Measurements from ENCODE around the gene DDR1.
A peak's percentile ranks its signal among the peaks of the same experiment; 100 is the strongest.
"Not testable (repeated sequence)": the region's sequence is repeated elsewhere in the genome, so short reads cannot be mapped to it uniquely, and the experiment has no call there.

Gene DDR1

DNA sequence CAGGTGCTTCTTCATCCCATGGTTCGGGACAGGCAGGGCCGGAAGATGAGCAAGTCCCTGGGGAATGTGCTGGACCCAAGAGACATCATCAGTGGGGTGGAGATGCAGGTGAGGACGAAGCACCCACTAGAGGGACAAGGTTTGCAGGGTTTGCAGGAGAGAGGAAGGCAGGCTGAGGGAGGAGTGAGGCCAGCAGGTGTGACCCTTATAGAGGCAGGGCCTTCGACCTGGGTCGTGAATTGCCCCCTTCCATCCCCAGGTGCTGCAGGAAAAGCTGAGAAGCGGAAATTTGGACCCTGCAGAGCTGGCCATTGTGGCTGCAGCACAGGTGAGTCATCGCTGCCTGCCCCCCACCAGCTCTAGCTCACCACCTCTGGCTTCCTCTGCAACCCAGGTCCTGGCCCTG is 38.1 kb downstream of the DDR1 start:
- no peak for DNase-seq

- not testable (repeated sequence) for DNase-seq
Observed at GRCh38 chr6:30924040-30924627, 39.8 kb downstream of the DDR1 start.

- DNase-seq = no peak
Observed at GRCh38 chr6:30926644-30927043, 42.3 kb downstream of the DDR1 start.

GRCh38 chr6:30927080-30927479 is 42.8 kb downstream of the DDR1 start:
- not testable (repeated sequence) for DNase-seq

DNA sequence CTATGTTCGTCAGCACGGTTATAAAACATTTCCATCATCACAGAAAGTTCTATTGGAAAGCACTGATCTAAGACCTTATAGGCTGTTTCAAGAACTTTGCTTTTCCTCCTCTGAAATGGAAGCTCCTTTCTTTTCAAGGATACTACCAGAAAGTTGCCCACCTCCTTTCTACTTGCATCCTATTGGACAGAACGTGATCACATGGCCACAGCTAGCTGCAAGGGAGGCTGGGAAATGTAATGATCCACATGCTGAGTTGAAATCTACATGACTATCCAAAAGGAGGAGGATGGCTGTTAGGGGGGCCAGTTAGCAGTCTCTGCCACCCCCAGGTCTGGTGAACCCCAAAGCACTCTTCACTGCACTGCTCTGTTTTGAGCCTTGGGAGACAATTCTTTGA is 44.4 kb downstream of the DDR1 start:
- DNase-seq = no peak

GRCh38 chr6:30930506-30930905 is 46.2 kb downstream of the DDR1 start:
- DNase-seq = no peak

DNA sequence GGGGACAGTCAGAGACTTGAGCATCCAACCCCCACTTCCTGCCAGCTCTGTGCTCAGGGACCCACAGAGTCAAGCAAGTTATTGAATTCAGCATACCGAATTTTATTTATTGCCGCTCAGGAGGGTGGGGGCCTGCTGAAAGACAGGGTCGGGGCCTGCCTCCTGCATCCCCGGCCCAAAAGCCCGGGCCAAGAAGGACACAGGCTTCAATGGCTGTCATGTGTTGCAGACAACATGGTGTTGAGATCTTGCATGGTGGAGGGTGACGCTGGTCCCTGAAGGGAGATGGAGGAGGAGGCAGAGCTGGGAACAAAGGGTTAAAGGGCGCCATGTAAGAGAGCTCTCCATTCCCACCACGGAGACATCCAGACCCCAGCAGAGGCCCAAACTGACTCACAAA is 47.0 kb downstream of the DDR1 start:
- DNase-seq = no peak

DNA sequence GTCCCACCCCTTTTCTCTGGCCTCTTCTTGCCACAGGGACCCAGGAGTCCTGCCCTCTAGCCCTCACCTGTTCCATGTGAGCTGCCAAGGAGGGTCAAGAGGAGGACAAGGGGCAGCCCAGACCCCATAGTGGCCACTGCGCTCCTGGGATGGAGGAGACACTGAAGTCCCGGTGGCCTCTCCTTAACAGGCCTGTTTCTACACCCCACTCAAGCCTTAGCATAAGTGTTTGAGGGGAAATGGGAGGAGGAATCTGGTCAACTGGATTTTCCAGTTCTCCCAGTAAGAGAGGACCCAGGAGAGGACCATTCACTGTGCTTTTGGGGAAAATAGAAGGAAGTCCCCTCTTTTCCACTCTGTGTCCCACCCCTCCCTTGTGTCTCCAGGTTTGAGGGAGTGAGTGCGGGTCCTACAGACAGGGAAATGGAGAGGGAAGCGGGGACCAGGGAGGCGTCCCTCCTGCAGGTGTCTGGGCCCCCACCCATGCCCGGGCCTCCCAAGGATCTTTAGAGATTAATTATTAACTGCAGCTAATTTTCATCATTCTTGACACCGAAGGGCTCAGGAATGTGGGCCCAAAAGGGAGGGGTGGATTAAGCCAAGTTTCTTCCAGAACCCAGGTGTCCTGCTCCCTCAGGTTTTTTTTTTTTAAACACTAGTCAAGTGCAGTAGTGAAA is 47.8 kb downstream of the DDR1 start, which contains the start of gene SFTA2:
Gene SFTA2 (minus strand): TSS at position 202 of the 677 bp plus-strand sequence. CDS start 74 bp downstream, at position 128.
- DNase-seq = no peak

- no peak for DNase-seq
Observed at GRCh38 chr6:30932665-30933365, 48.5 kb downstream of the DDR1 start.

DNA sequence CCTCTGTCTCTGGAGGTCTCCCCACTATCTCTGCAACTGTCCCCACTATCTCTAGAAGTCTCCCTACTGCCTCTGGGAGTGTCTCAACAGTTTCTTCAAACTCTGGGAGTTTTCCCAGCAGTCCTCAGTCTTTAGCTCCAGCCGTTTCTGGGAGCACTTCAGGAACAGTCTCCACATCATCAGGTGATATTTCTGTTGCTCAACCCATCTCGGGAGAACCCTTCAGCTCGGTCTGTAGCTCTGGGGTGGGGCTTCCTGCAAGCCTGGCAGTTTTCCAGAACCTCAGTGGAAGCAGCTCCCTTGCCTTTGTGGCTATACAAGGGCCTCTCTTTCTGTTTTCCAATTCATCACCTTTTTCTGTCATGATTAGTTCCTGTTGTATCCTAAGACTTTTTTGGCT is 50.7 kb downstream of the DDR1 start:
- no peak for DNase-seq

DNA sequence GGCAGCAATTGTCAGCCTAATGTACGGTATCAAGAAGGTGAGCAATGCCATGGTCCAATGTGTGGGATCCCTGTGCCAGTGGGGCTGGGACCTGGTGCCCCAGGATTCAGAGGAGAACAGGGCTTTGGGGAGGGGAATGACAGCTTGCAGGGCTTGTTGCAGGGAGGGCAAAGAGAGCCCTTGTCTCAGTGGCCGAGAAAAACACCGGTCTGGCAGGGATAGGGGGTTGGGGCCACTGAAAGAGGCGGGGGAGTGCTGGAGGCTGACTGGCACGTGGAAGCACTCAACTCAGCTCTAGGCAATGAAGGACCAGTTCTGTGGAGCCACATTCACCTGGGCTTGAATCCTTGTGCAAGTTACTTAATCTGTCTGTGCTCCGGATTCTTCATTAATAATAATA is 52.9 kb downstream of the DDR1 start:
- DNase-seq = no peak

DNA sequence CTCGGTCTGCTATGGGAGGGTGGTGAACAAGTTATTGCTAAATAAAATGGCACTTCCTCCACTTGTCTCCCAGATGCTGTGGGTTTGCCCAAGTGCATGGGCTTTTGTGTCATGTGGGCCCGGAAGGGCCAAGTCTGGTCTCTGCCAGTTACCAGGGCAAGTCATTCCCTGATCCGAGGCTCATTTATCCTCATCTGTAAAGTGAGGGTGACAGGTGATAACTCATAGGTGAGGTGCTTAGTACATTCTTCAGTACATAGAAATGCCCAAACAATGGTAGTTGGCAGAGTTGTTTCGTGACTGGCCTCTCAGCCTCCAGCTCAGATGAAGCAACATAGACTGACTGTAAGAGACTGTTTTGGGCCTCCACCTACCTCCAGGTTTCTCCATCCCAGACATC is 54.4 kb downstream of the DDR1 start:
- peak in 1 of 2 donors; percentile 16 for DNase-seq

GRCh38 chr6:30939473-30939872 is 55.2 kb downstream of the DDR1 start:
- no peak for DNase-seq

DNA sequence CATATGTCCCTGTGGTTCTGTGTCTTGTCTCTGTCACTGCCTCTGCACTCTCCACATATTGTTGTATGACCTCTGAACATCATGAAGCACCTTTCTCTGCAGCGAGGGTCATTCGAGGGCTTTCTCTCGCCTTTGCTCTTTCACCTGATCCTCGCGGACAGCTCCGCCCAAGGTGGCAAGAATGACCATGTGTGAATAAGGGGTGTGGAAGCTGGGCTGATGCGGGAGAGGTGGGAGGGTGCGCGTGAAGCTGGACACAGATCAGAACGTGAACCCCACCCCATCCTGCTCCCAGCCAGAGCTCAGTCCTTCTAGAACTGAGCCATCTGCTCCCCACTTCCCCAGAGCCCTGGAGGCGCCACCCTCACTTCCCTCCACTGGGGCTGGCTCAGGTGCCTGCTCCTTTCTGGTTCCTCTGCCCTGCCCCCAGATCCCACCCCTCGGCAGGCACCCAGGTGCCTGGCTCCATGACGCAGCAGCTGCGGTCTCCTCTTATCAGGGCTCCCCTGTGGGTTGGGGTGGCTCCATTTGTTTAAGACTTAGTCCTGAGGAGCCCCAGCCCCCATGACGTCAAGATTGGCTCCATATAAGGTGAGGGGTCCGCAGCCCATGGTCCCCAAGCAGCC is 56.2 kb downstream of the DDR1 start, which contains the start of gene MUCL3:
Gene MUCL3 (plus strand): TSS at position 613 of the 626 bp plus-strand sequence. CDS start 27 bp downstream, outside the sequence.
- no peak for DNase-seq

DNA sequence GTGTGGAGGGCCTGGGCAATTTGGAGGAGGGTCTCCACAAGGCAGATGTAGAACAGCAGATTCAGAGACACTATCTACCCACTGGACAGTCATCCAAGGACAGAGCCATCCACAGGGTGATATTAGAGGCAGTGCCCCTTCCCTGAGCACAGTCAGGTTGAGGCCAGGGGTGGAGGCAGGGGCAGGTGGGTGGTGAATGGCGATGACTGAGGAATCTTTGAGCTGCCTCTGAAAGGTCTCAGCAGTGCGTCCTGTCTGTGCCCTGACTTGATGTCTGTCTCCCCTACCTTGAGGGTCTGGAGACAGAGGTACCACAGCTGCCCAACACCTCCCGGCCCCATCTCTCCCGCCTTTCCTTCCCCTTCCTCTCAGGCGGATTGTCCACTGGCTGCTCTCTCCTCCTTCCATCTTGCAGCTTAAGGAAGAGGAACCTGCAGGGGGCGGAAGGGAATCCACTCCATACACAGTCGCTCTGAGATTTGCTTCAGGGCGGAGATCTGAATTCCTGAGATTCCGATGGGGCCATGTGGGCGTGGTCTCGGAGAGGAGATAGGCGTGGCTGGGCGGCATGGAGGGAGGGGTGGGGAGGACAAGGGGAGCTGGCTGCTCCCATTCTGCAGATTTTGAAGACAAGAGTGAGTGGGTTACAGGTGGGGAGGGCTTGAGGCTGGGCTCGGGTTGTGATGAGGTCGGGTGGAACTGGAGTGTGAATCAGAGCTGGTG is 58.2 kb downstream of the DDR1 start:
- DNase-seq = no peak

DNA sequence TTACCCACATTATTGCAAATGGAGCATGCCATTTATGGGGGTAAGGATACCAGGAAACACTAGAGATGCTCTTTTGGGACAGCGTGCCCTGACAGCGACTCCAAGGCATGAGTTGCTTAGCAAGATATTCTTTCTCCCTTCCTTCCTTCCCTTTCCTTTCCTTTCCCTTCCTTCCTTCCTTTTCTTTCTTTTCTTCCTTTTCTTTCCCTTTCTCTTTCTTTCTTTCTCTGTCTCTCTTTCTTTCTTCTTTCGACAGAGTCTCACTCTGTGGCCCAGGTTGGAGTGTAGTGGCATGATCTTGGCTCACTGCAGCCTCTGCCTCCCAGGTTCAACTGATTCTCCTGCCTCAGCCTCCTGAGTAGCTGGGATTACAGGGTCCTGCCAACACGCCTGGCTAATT is 59.7 kb downstream of the DDR1 start:
- no peak for DNase-seq

GRCh38 chr6:30945281-30945680 is 61.0 kb downstream of the DDR1 start:
- no peak for DNase-seq

- no peak for DNase-seq
Observed at GRCh38 chr6:30947231-30947630, 62.9 kb downstream of the DDR1 start.

GRCh38 chr6:30948811-30949210 is 64.5 kb downstream of the DDR1 start:
- no peak for DNase-seq

Measured in hippocampal formation (tissue), 2 donors.